Tibial nerve (tissue), 3 donors: ENCODE results near the gene ITPKC.
"Not testable (repeated sequence)": the region's sequence is repeated elsewhere in the genome, so short reads cannot be mapped to it uniquely, and the experiment has no call there.

Experiments used
- CTCF ChIP-seq, 5 experiments: fragments of 200-600 bp in 3 of 5; fragments of 450-650 bp in 2 of 5; sonication (generic) in 3 of 5; IDR thresholded peaks; one replicate each; pipeline ENCODE4 v1.5.1; 2016 to 2019; ENCODE audit warnings: antibody characterized with exemption in 5 of 5, mild to moderate bottlenecking in 3 of 5, moderate library complexity in 2 of 5
- POLR2A ChIP-seq, 2 donors: fragments of 450-650 bp; IDR thresholded peaks; one replicate each; pipeline ENCODE4 v1.6.1; 2017; ENCODE audit warnings: antibody characterized with exemption in 2 of 2, mild to moderate bottlenecking in 2 of 2, moderate library complexity in 2 of 2

GRCh38 chr19:40766385-40766784 is 49.5 kb downstream of the ITPKC start:
- not testable (repeated sequence) for TF ChIP-seq CTCF, POLR2A (IDR thresholded peaks at IDR 0.05)
